Colonic mucosa (tissue), 4 donors: Measurements from ENCODE around the gene TPST2. TPM values are rescaled to one million over a fixed set of nuclear protein-coding genes. Genes with fewer than 3 reads are reported as not detected.

Experiments used
- DNase-seq: peaks from one replicate; pipeline ENCODE4 v3.0.0-alpha.2; 2020
- H3K27ac ChIP-seq: fragments of 200-600 bp; one replicate; pipeline ENCODE4 v1.8.0; 2021
- H3K27me3 ChIP-seq: fragments of 200-600 bp; one replicate; pipeline ENCODE4 v1.8.0; 2021
- H3K36me3 ChIP-seq: fragments of 200-600 bp; one replicate; pipeline ENCODE4 v1.8.0; 2021
- H3K4me1 ChIP-seq: fragments of 200-600 bp; one replicate; pipeline ENCODE4 v1.8.0; 2021; ENCODE audit warnings: mild to moderate bottlenecking
- H3K4me3 ChIP-seq: fragments of 200-600 bp; one replicate; pipeline ENCODE4 v1.8.0; 2021
- H3K9ac ChIP-seq, 2 donors: one replicate each; pipeline ENCODE4 v1.7.0; 2013; ENCODE audit warnings: control low read depth in 2 of 2, low read depth in 2 of 2, low read length in 2 of 2
- H3K9me3 ChIP-seq: fragments of 200-600 bp; one replicate; pipeline ENCODE4 v1.8.0; 2021
- intact Hi-C: fragments of 100-400 bp; cut with DNase I; formaldehyde crosslinking; loops from one replicate; pipeline ENCODE4 v1.14.1; 2022
- total RNA-seq, 2 donors: library from RNA; stranded (reverse); fragmentation: NEBNext Ultra II Directional in 1 of 2; extraction: Animal tissue kit (Norgen Biotek cat#: 25700) in 1 of 2; gene quantifications; one replicate each; pipeline ENCODE4 v1.2.1, GENCODE V29; 2021
- TF ChIP-seq, protein P1 (sequence below): fragments of 200-600 bp; IDR thresholded peaks from one replicate; pipeline ENCODE4 v1.8.0; 2022; ENCODE audit warnings: antibody characterized with exemption, mild to moderate bottlenecking
- donor health status: healthy.
- donor health status: DM: no; HTN: no; CAD: no.
- donor health status: DM: no; HTN: no; CAD: no.

Gene TPST2
- total RNA-seq, 2 donors from 2014 or later = 13.3 to 19.9 TPM

DNA sequence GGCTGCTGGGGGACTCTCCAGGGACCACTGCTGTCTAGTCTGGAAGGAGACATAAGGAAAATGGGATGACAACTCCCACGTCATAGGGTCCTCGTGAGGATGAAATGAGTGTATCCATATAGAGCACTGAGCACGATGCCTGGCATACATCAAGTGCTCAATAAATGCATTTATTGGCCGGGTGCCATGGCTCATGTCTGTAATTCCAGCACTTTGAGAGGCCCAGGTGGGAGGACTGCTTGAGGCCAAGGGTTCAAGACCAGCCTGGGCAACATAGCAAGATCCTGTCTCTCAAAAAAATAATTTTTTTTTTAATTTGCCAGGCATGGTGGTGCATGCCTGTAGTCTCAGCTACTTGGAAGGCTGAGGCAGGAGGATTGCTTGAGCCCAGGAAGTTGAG is 12.2 kb upstream of the TPST2 start:
- TF ChIP-seq, protein P1, sequence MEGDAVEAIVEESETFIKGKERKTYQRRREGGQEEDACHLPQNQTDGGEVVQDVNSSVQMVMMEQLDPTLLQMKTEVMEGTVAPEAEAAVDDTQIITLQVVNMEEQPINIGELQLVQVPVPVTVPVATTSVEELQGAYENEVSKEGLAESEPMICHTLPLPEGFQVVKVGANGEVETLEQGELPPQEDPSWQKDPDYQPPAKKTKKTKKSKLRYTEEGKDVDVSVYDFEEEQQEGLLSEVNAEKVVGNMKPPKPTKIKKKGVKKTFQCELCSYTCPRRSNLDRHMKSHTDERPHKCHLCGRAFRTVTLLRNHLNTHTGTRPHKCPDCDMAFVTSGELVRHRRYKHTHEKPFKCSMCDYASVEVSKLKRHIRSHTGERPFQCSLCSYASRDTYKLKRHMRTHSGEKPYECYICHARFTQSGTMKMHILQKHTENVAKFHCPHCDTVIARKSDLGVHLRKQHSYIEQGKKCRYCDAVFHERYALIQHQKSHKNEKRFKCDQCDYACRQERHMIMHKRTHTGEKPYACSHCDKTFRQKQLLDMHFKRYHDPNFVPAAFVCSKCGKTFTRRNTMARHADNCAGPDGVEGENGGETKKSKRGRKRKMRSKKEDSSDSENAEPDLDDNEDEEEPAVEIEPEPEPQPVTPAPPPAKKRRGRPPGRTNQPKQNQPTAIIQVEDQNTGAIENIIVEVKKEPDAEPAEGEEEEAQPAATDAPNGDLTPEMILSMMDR = no peak
- Histone ChIP-seq H3K4me1 (no peaks in the 10 kb centered on the region), H3K9me3 (no peaks in the 10 kb centered on the region), H3K9ac (no peak overlapping the region), H3K27ac (no peak overlapping the region), H3K4me3 (no peak overlapping the region), H3K27me3 (no peaks in the 10 kb centered on the region), H3K36me3 (no peaks in the 10 kb centered on the region)
- DNase-seq = no peak
- intact Hi-C loops = no loop called here

DNA sequence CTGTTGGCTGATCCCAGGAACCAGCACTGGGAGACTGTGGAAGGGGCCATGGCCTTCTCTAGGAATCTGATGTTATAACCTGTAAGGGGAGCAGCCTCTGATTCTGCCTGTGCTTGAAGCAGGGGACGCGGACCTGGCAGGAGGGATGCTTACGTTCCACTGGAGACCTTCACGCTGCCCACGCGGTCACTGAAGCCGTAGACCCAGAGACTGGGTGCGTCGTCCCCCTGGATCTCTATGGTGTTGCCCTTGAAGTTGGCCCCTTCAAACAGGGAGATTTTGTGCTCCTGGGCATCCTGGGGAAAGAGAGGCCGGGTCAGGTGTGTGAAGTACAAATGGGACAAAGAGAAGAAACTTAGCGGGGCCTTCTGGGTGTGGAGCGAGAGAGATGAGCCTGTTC is 11.8 kb upstream of the TPST2 start:
- Histone ChIP-seq H3K27ac (no peak overlapping the region), H3K27me3 (no peaks in the 10 kb centered on the region), H3K9ac (no peak overlapping the region), H3K36me3 (no peaks in the 10 kb centered on the region), H3K9me3 (no peaks in the 10 kb centered on the region), H3K4me3 (no peak overlapping the region), H3K4me1 (no peaks in the 10 kb centered on the region)
- TF ChIP-seq, protein P1 = no peak
- DNase-seq = no peak
- intact Hi-C loops = no loop called here

DNA sequence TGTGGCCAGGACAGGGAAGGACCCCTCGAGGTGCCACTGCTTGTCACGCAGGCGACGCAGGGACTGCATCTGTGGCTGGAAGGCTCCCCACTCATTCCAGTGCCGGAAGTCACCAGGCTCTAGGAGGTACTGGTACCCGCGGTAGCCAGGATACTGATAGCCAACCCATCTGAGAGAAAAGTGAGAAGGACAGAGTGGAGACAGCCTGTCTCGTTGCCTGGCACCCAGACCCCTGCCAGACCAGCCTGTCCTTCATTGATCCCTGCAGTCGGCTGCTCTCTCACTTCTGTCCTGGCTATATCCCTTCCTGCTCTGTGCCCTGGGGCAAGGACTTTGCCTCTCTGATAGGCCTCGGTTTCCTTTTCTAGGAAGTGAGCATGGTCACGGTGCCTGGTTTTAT is 9.6 kb upstream of the TPST2 start:
- Histone ChIP-seq H3K9ac (no peak overlapping the region), H3K4me3 (no peak overlapping the region), H3K4me1 (no peaks in the 10 kb centered on the region), H3K9me3 (no peaks in the 10 kb centered on the region), H3K36me3 (no peaks in the 10 kb centered on the region), H3K27me3 (no peaks in the 10 kb centered on the region), H3K27ac (no peak overlapping the region)
- intact Hi-C loops = no loop called here
- TF ChIP-seq, protein P1 = no peak
- DNase-seq = no peak

DNA sequence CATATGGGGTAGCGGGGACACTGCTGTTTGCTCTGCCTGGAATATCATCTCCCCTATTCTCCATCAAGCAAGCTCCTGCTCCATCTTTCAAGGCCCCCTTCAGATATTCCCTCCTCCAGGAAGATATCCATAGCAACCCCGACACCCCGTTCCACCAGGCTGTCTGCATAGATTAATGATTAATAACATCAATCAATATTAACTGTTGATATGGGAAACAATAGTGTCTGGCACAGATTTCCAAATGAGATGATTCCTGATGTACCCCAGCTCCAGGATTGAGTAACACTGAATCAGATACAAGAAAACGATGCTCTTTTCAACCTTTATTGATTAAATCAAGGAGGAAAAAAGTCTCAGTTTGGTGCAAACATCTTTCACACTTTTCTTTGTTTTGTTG is 7.5 kb upstream of the TPST2 start:
- Histone ChIP-seq H3K36me3 (no peaks in the 10 kb centered on the region), H3K4me1 (no peaks in the 10 kb centered on the region), H3K27ac (no peak overlapping the region), H3K9ac (no peak overlapping the region), H3K27me3 (no peaks in the 10 kb centered on the region), H3K9me3 (no peaks in the 10 kb centered on the region), H3K4me3 (no peak overlapping the region)
- TF ChIP-seq, protein P1 = no peak
- intact Hi-C loops = no loop called here
- no peak for DNase-seq

DNA sequence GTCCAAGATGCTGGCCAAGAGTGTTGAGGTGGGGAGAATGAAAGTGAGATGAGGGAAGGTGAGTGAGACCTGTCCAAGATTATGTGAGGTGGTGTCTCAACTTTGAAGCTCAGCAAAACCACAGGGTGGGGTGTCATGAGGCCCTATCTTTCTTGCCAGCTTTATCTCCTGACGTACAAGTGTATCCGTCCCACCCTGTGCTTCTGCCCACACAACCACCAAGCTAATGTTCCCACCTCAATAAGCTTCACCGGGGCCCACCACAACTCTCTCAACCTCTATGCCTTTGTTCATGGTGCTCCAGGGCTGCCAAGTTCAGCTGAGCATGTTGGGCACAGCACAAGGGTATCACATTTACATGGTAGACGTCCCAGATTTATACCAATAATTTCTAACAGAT is 7.1 kb upstream of the TPST2 start:
- H3K9me3 ChIP-seq = no peaks in the 10 kb centered on the region
- no peaks in the 10 kb centered on the region for H3K4me1 ChIP-seq
- H3K27me3 ChIP-seq = no peaks in the 10 kb centered on the region
- DNase-seq = no peak
- intact Hi-C loops = no loop called here
- no peak overlapping the region for H3K4me3 ChIP-seq
- no peak overlapping the region for H3K9ac ChIP-seq
- no peaks in the 10 kb centered on the region for H3K36me3 ChIP-seq
- TF ChIP-seq, protein P1 = no peak
- H3K27ac ChIP-seq = no peak overlapping the region

DNA sequence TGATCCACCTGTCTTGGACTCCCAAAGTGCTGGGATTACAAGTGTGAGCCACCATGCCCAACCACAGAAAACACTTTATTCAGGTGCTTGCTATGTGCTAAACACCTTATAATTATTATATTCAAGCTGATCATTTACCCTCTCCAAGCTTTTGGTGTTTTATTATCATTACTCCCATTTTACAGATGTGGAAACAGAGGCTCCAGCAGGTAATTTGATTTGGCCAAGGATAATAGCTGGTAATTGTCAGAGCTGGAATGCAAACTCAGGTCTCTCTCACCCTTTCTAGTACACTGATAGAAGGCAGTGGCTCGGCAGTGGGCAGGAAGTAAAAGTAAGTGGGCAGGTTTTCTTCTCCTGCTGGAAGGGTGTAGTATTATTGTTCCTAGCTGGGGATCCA is 3.8 kb upstream of the TPST2 start:
- Histone ChIP-seq H3K27ac (no peak overlapping the region), H3K36me3 (no peaks in the 10 kb centered on the region), H3K27me3 (no peaks in the 10 kb centered on the region), H3K4me3 (no peak overlapping the region), H3K9me3 (no peaks in the 10 kb centered on the region), H3K9ac (no peak overlapping the region), H3K4me1 (no peaks in the 10 kb centered on the region)
- no peak for DNase-seq
- intact Hi-C loops = no loop called here
- TF ChIP-seq, protein P1 = no peak
